GM18861 (cell line): Measurements from ENCODE around the gene MBD4.
"Not testable (repeated sequence)": the region's sequence is repeated elsewhere in the genome, so short reads cannot be mapped to it uniquely, and the experiment has no call there.

Experiments used
- ATAC-seq: cut with Tn5 transposase; IDR thresholded peaks from one replicate; pipeline ENCODE4 v1.9.1; 2021; ENCODE audit not compliant: unreplicated experiment

MBD4 gene

DNA sequence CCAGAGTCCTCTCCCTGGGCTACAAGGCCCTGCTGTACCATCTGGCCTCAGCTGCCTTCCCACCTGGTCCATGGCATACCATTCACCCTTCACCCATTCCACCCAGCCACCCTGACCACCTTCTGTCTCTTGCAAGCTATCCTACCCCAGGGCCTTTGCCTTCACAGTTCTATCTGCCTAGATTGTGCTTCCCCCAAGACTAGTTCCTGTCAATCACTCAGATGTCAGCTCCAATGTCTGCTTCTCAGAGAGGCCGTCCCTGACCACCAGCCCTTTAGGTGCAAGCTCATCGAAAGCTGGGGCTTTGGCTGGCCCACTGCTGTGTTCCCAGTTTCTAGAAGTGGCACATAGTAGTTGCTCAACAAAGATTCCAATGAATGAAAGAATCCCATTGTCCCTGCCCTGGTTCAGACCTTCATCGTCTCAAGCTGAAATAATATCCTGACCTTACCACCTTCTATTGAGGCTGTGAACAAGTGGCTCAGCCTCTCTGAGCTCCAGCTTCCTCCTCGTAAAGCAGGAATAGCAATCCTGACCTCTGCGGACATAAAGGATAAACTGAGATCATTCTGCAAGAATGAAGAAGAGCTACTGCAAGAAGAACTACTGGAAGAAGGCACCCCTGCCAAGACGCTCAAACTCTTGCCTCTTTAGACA, 27.1 kb downstream of the MBD4 start:
- ATAC-seq, result no peak

DNA sequence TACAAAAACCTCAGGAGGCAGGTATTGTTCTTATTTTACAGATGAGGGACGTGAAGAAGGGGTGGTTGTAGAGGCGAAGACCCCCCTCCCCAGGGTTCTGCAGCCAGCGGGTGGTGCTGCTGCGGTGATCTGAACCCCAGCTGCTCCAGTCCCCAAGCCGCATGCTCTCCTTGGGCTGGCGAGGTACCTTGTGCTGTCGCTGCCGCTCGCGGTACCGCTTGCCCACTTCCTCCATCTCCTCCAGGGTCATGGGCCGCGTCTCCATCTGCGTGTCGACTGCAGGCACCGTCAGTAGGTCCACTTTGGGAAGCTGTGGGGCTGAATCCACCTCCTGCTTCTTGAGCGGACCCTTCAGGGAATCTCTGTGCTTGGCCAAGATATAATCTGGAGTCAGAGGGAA, 28.8 kb downstream of the MBD4 start:
- no peak for ATAC-seq

GRCh38 chr3:129409541-129409940, 30.2 kb downstream of the MBD4 start:
- no peak for ATAC-seq

DNA sequence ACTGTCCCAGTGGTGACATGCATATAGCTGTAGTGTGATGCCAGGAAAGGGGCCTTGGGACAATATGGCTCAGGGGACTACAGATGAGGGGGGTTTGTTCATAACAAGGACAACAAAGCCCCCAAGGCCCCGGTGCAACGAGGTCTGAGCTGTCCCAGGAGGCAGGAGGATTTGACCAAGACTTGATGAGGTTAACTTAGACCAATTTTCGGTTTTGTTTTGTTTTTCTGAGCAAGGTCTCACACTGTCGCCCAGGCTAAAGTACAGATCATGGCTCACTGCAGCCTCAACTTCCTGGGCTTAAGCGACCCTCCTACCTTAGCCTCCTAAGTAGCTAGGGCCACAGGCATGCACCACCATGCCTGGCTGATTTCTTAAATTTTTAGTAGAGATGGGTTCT, 35.1 kb downstream of the MBD4 start:
- ATAC-seq, result peak; percentile 56

DNA sequence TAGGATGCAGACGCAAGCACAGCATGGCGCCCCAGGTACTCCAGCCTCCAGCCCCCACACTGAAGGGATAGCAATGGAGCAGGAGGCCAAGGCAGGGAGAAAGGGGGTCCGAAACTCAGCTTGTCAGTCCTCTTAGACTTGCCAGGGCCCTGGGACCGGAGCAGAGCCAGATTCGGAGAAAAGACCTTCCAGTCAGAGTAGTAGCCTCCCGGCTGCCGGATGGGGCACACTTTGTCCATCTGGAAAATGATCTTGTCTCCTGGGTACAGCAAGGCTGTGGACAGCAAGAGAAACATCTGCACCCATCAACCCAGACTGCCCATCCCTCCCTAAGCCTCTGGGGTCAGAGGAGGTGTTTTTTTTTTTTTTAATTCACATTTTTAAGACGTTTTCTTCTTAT, 35.6 kb downstream of the MBD4 start:
- no peak for ATAC-seq

GRCh38 chr3:129403450-129403849, 36.3 kb downstream of the MBD4 start:
- ATAC-seq, result no peak

GRCh38 chr3:129402616-129403015, 37.1 kb downstream of the MBD4 start:
- ATAC-seq, result no peak

DNA sequence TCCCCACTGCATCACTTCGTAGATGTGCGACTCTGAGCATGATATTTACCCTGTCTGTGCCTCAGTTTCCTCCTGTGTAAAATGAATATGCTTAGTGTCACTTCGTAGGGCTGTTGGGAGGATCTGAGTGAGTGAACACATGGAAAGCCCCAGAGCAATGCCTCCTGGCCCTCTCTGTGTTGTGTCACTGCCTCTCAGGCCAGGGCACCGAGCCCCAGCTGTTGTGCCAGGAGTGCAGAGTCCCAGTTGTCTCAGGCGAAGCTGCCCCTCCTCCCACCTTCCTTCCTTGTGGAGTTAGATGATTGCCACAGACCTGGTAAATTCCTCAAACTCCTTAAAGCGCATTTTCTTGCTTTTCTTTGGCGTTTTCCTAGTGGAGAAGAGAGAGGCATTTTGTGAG, 37.5 kb downstream of the MBD4 start:
- ATAC-seq, result no peak

- no peak for ATAC-seq
Observed at GRCh38 chr3:129399895-129400357, 39.8 kb downstream of the MBD4 start.

DNA sequence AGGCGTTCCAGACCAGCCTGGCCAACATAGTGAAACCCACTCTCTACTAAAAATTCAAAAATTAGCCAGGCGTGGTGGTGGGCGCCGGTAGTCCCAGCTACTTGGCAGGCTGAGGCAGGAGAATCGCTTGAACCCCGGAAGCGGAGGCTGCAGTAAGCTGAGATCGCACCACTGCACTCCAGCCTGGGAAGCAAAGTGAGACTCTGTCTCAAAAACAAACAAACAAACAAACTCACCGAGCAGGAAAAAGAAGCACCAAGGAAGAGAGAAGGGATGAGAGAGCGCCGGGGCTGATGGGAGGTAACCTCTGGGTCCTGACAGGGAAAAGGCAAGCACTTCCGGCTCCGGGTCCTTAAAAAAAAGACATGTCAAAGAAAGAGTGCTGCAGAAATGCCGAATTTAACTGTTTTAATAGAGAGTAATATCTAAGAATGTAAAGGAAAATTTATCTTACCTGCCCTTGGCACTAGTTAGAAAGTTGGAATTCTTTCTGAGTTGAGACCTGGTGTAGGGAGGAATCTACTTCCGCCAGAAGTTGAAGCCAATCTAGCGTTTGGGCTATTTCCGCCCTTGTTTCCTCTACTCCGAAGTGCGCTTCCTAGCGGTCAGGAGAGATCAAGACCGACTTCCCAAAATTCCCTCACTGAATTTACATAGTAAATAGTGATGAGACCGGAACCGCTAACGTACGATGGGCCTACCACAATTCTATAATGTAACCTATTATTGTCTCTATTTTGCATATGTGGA, 40.4 kb downstream of the MBD4 start:
- ATAC-seq, result peak; percentile 77

GRCh38 chr3:129398803-129399144, 41.0 kb downstream of the MBD4 start:
- ATAC-seq, result no peak

DNA sequence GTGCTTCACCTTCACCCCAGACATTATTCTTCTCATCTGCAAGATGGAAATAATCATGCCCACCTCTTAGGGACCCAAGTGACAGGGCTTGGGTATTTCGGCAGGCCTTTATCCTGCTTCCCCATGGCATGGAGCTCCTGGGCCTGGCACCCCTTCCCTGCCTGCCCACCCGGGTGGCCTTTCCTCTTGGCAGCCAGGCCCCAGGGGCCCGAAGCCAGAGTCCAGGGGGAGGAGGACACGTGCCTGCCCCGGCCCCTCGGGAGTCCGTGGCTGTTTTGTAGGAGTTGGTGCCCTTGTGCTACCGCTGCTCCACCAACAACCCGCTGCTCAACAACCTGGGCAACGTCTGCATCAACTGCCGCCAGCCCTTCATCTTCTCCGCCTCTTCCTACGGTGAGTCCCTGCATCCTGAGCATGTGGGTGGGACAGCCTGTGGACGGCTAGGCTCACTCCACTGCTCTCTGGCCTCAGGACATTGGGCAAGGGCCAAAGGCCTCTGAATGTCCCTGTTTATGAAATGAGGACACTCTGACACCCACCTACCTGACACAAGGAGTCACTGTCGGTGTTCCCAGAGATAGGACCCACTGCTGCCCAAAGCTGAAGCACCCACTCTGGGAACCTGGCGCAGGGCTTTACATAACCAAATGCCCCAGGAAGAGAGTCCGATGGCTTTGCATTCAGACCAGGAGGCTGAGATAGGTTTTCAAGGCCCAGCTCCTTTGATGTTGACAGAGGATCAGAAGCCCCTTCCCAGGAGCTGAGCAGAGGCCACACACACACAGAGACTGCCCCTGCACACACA, 45.8 kb downstream of the MBD4 start:
- ATAC-seq, result not testable (repeated sequence)

DNA sequence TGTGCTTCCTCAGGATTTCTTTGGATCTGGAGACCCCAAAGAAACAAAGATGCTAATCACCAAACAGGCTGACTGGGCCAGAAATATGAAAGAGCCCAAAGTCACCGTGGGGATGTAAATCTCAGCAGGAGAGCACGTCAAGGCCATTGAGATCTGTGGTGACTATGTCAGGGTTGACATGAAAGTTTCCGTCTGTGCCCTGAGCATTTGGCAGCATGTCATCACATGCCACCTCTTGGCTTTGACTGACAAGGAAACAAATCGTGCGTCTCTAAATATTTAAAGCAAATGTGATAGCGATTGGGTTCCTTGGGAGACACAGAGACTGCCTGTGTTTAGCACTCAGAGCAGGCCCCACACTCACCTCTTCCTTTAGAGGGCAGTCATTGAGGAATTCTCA, 46.5 kb downstream of the MBD4 start:
- no peak for ATAC-seq

DNA sequence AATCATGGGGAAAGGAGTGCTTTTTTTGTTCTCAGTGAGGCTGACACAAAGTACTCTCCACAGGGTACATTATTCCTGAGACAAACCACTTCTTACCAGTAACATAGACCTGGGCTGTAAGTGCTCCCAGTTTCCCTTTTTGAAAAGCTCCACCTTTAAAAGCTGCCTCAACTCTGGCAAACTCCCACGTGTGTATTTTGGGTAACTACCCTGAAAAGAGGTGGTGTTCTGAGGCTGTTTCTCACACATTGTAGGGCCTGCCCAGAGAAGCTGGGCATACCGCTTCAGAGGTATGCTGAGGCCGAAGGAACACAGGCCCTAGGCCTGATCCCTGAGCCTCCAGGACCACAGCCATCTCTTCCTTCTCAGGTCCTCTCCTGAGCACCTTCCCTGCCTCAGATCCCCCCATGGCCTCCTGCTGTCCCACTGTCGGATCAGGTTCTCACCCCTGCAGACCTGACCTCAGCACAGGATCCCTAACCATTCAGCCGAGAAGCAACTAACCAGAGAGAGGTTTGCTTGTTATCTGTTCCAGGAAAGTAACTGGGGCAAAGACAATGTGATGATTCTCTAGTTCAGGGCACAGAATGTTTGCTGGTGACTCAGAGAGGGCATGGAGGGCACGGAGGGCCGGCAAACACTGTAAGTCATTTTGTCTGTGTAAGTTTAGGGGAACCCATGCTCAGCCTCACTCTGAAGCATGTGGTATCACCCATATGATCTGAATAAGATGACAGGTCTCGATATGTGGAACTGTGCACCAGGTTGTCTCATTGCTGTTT, 47.5 kb downstream of the MBD4 start:
- ATAC-seq, result not testable (repeated sequence)

DNA sequence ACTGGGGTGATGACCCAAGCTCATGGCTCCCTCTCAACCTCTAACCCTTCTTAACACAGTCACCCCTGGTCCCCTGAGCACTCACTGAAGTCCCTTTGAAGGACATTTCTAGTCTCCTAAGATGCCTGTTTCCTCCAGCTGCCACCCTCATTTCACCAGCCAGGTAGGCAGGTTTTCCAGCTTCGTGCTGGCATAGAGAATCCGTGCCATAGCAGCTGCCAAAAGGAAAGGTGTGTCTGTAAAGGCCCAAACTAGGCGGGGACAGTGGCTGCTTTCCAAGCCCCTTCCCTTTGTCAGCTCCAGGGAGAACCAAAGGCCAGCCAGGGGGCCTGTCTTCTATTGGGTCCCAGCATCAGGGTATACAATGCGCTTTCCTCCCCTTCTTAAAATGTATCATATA, 48.2 kb downstream of the MBD4 start:
- ATAC-seq, result not testable (repeated sequence)

DNA sequence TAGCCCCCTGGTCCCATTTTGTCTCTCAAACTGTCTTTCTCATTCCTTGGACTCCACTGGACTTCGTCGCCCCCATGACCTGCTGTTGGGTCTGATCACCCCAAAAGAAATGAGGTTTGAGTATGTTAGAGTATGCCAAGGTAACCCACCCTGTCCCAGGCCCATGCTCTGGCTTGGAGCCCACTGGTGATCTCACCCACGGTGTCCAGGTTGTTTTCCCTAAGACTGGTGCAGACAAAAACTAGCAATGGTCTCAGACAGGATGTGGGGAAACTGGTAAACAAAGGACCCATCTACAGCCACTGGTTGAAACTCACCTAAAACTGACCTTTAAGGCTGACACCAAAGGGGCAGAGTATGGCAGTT, 50.2 kb downstream of the MBD4 start:
- no peak for ATAC-seq

GRCh38 chr3:129388791-129389571, 50.8 kb downstream of the MBD4 start:
- ATAC-seq, result not testable (repeated sequence)

DNA sequence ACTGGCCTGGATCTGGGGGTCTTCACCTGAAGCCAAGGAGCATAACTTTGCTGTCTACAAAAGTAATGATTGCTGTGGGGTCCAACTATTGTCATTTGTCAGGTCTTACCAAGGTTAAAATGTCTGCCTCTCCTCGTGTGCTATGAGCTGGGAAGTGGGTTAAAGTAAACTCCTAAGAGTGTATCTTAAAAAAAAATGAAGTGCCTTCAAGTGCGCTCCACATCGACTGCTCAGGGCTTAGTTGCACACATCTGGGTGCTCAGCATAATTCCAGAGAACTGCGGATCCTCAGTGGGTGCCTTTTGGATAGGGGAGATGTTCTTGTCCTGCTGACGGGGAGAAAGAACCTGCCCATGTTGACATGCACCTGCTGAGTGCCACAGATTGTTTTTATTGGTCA, 52.3 kb downstream of the MBD4 start:
- ATAC-seq, result no peak

DNA sequence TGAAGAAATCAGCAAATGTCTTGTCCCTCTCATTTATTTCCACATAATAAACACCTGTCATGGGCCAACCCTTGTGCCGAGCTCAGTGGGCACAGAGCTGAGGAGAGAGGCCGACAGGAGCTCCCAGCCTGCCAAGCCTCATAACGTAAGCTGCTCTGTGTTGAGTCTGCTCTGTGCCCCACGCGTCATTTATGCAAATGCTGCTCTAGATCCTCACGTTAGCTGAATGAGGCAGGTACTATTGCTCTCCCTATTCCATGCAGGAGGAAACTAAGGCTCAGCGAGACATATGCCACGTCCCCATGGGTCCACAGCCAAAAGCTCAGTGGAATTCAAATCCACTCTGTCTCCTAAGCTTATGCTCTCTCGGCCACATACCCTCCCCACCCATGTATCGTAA, 52.8 kb downstream of the MBD4 start:
- no peak for ATAC-seq

- not testable (repeated sequence) for ATAC-seq
Observed at GRCh38 chr3:129385507-129385906, 54.2 kb downstream of the MBD4 start.
